HCT116 (cell line): ENCODE data around the gene HERC3.

Source experiments
- ATF3 ChIP-seq: IDR thresholded peaks from 2 replicates; pipeline ENCODE4 v1.6.1; 2012
- EGR1 ChIP-seq: IDR thresholded peaks from 2 replicates; pipeline ENCODE4 v1.6.1; 2012; ENCODE audit warnings: low read depth
- EZH2phosphoT487 ChIP-seq: fragments of 200-600 bp; IDR thresholded peaks from 2 replicates; pipeline ENCODE4 v1.6.1; 2018; ENCODE audit warnings: antibody characterized with exemption, borderline replicate concordance
- JUND ChIP-seq: IDR thresholded peaks from 2 replicates; pipeline ENCODE4 v1.6.1; 2012
- POLR2A ChIP-seq: IDR thresholded peaks from 2 replicates; pipeline ENCODE4 v1.7.0; 2011; ENCODE audit warnings: borderline replicate concordance; ENCODE audit not compliant: insufficient read depth, insufficient read length; ENCODE audit errors: extremely low read depth
- POLR2AphosphoS5 ChIP-seq: IDR thresholded peaks from 2 replicates; pipeline ENCODE4 v1.6.1; 2011; ENCODE audit warnings: mild to moderate bottlenecking, low read depth, low read length, moderate library complexity
- RAD21 ChIP-seq: IDR thresholded peaks from 2 replicates; pipeline ENCODE4 v1.6.1; 2012; ENCODE audit warnings: low read depth, mild to moderate bottlenecking
- SIN3A ChIP-seq: IDR thresholded peaks from 2 replicates; pipeline ENCODE4 v1.6.1; 2012; ENCODE audit warnings: low read depth
- SP1 ChIP-seq: IDR thresholded peaks from 2 replicates; pipeline ENCODE4 v1.6.1; 2012; ENCODE audit warnings: low read depth
- YY1 ChIP-seq: IDR thresholded peaks from 2 replicates; pipeline ENCODE4 v1.6.1; 2011; ENCODE audit warnings: low read length, low read depth, moderate library complexity, mild to moderate bottlenecking; ENCODE audit not compliant: insufficient replicate concordance; ENCODE audit errors: extremely low read depth
- TF ChIP-seq, protein P1 (sequence below), 3 experiments: fragments of 200-600 bp in 1 of 3; sonication (generic) in 1 of 3; IDR thresholded peaks in 2 of 3; conservative IDR thresholded peaks in 1 of 3; 2 replicates each; pipeline ENCODE4 v1.5.1; 2012 to 2017; ENCODE audit warnings: low read depth in 2 of 3, low read length in 2 of 3, antibody characterized with exemption in 1 of 3, borderline replicate concordance in 1 of 3, control low read depth in 1 of 3, mild to moderate bottlenecking in 1 of 3, mixed read lengths in 1 of 3, mixed run types in 1 of 3, moderate library complexity in 1 of 3; ENCODE audit not compliant: insufficient read depth in 1 of 3

- TF ChIP-seq, protein P1, sequence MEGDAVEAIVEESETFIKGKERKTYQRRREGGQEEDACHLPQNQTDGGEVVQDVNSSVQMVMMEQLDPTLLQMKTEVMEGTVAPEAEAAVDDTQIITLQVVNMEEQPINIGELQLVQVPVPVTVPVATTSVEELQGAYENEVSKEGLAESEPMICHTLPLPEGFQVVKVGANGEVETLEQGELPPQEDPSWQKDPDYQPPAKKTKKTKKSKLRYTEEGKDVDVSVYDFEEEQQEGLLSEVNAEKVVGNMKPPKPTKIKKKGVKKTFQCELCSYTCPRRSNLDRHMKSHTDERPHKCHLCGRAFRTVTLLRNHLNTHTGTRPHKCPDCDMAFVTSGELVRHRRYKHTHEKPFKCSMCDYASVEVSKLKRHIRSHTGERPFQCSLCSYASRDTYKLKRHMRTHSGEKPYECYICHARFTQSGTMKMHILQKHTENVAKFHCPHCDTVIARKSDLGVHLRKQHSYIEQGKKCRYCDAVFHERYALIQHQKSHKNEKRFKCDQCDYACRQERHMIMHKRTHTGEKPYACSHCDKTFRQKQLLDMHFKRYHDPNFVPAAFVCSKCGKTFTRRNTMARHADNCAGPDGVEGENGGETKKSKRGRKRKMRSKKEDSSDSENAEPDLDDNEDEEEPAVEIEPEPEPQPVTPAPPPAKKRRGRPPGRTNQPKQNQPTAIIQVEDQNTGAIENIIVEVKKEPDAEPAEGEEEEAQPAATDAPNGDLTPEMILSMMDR (IDR thresholded peaks at IDR 0.05 in 2 of 3, conservative IDR thresholded peaks at IDR 0.05 in 1 of 3; ENCODE audit: borderline replicate concordance in 1 of 3, insufficient read depth in 1 of 3, low read depth in 2 of 3, low read length in 2 of 3), result no peak
- TF ChIP-seq YY1 (no peak), EZH2phosphoT487 (no peak), POLR2A (no peak), EGR1 (no peak), SIN3A (no peak), JUND (no peak), POLR2AphosphoS5 (no peak), RAD21 (no peak), ATF3 (no peak), SP1 (no peak)
Observed at GRCh38 chr4:88661739-88662138, 69.5 kb downstream of the HERC3 start.
